ENCODE results near the gene TKT. TPM values are rescaled to one million over a fixed set of nuclear protein-coding genes. Genes with fewer than 3 reads are reported as not detected.

The TKT gene
- total and polyA plus RNA-seq, 2 of the 8 experiments (the other 6 are each of a cell fraction or from before 2014, with no cell fraction given): 418 to 986 TPM

GRCh38 chr3:53250881-53251605, 4.8 kb downstream of the TKT start (continued):
- TF ChIP-seq HDAC2 (IDR thresholded peaks at IDR 0.05; ENCODE audit: borderline replicate concordance in 1 of 2, low read depth in 2 of 2, low read length in 2 of 2) (no peak), POU5F1 (IDR thresholded peaks at IDR 0.05; ENCODE audit: low read depth, low read length) (no peak), KDM1A (IDR thresholded peaks at IDR 0.05; ENCODE audit: borderline replicate concordance, low read length) (no peak), ATF2 (IDR thresholded peaks at IDR 0.05; ENCODE audit: low read length) (no peak)
- TF ChIP-seq, protein P1, sequence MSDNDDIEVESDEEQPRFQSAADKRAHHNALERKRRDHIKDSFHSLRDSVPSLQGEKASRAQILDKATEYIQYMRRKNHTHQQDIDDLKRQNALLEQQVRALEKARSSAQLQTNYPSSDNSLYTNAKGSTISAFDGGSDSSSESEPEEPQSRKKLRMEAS (IDR thresholded peaks at IDR 0.05): no peak

Measured in H1 (cell line).